A673 (cell line): ENCODE measurements around the gene LMO2. TPM values are rescaled to one million over a fixed set of nuclear protein-coding genes. Genes with fewer than 3 reads are reported as not detected.

Experiments used
- BruUV-seq: library from RNA; stranded (reverse); fragments of 400-500 nt; replicated peaks from 2 replicates; lab custom pipeline; 2021; lab: Mats Ljungman, UMichigan
- CTCF ChIA-PET: fragments of 300-600 bp; sonication (Branson Sonifier 250); formaldehyde crosslinking; loops from one replicate; lab custom pipeline; 2022; ENCODE audit warnings: antibody characterized with exemption; lab: Charles Lee
- POLR2A ChIA-PET: fragments of 300-600 bp; sonication (Branson Sonifier 250); formaldehyde crosslinking; loops from one replicate; lab custom pipeline; 2022; ENCODE audit warnings: antibody characterized with exemption; ENCODE audit not compliant: low non-redundant PET; lab: Charles Lee
- DNase-seq: peaks from one replicate; pipeline ENCODE4 v3.0.0-alpha.2; 2015; ENCODE audit warnings: low spot score
- H3K27ac ChIP-seq: fragments of 200-600 bp; sonication (generic); 2 replicates; pipeline ENCODE4 v1.5.1; 2016; ENCODE audit warnings: mixed run types, low read depth, mild to moderate bottlenecking, mixed read lengths, antibody characterized with exemption, low read length; ENCODE audit not compliant: poor library complexity, severe bottlenecking
- H3K27me3 ChIP-seq: fragments of 200-600 bp; sonication (generic); replicated peaks from 2 replicates; pipeline ENCODE4 v1.6.1; 2017; ENCODE audit warnings: mixed run types, low read depth, mild to moderate bottlenecking, mixed read lengths, antibody characterized with exemption, low read length; ENCODE audit not compliant: insufficient read depth, poor library complexity
- H3K36me3 ChIP-seq: fragments of 200-600 bp; sonication (generic); 2 replicates; pipeline ENCODE4 v1.6.1; 2016; ENCODE audit warnings: mixed run types, mild to moderate bottlenecking, mixed read lengths, antibody characterized with exemption, low read length; ENCODE audit not compliant: insufficient read depth, poor library complexity, severe bottlenecking
- H3K4me1 ChIP-seq: fragments of 200-600 bp; sonication (generic); 2 replicates; pipeline ENCODE4 v1.6.1; 2017; ENCODE audit warnings: mixed run types, mild to moderate bottlenecking, mixed read lengths, antibody characterized with exemption, low read length; ENCODE audit not compliant: insufficient read depth, poor library complexity, severe bottlenecking
- H3K4me3 ChIP-seq: fragments of 200-600 bp; sonication (generic); 2 replicates; pipeline ENCODE4 v1.5.1; 2016; ENCODE audit warnings: low read depth, mixed run types, mild to moderate bottlenecking, mixed read lengths, low read length; ENCODE audit not compliant: poor library complexity, severe bottlenecking
- H3K9me3 ChIP-seq: fragments of 200-600 bp; sonication (generic); 2 replicates; pipeline ENCODE4 v1.6.1; 2016; ENCODE audit warnings: mixed run types, low read depth, mild to moderate bottlenecking, mixed read lengths, antibody characterized with exemption, low read length; ENCODE audit not compliant: poor library complexity, severe bottlenecking
- CTCF ChIP-seq: fragments of 300-800, 200-600 bp; sonication (generic); conservative IDR thresholded peaks from 2 replicates; pipeline ENCODE4 v1.5.1; 2017; ENCODE audit warnings: low read depth, mild to moderate bottlenecking, antibody characterized with exemption, low read length, moderate library complexity, mixed read lengths
- EZH2 ChIP-seq: fragments of 200-600 bp; sonication (generic); IDR thresholded peaks from 2 replicates; pipeline ENCODE4 v1.6.1; 2017; ENCODE audit warnings: borderline replicate concordance, low read depth, mild to moderate bottlenecking, mixed read lengths, antibody characterized with exemption, low read length; ENCODE audit not compliant: poor library complexity, severe bottlenecking
- intact Hi-C: fragments of 100-400 bp; cut with micrococcal nuclease; formaldehyde crosslinking; loops from one replicate; pipeline ENCODE4 v1.10.0; 2022; ENCODE audit not compliant: unreplicated experiment
- total RNA-seq: library from RNA; stranded (reverse); gene quantifications from 2 replicates; pipeline ENCODE4 v1.2.3, GENCODE V29; 2021

LMO2 gene
- total RNA-seq, 1 experiment from 2014 or later = 39.0 TPM

GRCh38 chr11:33926671-33927552 lies 35.0 kb upstream of the LMO2 start:
- no TSS peak for BruUV-seq
- H3K27ac ChIP-seq = no peak overlapping the region
- no peaks in the 10 kb centered on the region for H3K27me3 ChIP-seq
- POLR2A ChIA-PET = no interaction called here
- no peaks in the 10 kb centered on the region for H3K36me3 ChIP-seq
- peaks cover 3% of the 10 kb centered on the region for H3K9me3 ChIP-seq
- intact Hi-C loops = no loop called here
- no peak for DNase-seq
- peaks cover 37% of the 10 kb centered on the region for H3K4me1 ChIP-seq
- CTCF ChIA-PET = no interaction called here
- no peak overlapping the region for H3K4me3 ChIP-seq
- TF ChIP-seq EZH2 (no peak), CTCF (no peak)

GRCh38 chr11:33924341-33924740 lies 32.5 kb upstream of the LMO2 start:
- H3K4me1 ChIP-seq = peaks cover 23% of the 10 kb centered on the region
- DNase-seq = no peak
- CTCF ChIA-PET = no interaction called here
- no peak overlapping the region for H3K27ac ChIP-seq
- TF ChIP-seq CTCF = no peak
- no peak for TF ChIP-seq EZH2
- no peaks in the 10 kb centered on the region for H3K9me3 ChIP-seq
- H3K27me3 ChIP-seq = no peaks in the 10 kb centered on the region
- intact Hi-C loops = no loop called here
- no peak overlapping the region for H3K4me3 ChIP-seq
- no peaks in the 10 kb centered on the region for H3K36me3 ChIP-seq
- POLR2A ChIA-PET = no interaction called here
- BruUV-seq = no TSS peak

- Histone ChIP-seq H3K4me1 (peaks cover 20% of the 10 kb centered on the region), H3K27me3 (no peaks in the 10 kb centered on the region), H3K4me3 (no peak overlapping the region), H3K9me3 (no peaks in the 10 kb centered on the region), H3K27ac (no peak overlapping the region), H3K36me3 (no peaks in the 10 kb centered on the region)
- intact Hi-C loops = no loop called here
- CTCF ChIA-PET = no interaction called here
- DNase-seq = no peak
- BruUV-seq = no TSS peak
- no peak for TF ChIP-seq CTCF
- no peak for TF ChIP-seq EZH2
- POLR2A ChIA-PET = no interaction called here
Measured at GRCh38 chr11:33923626-33924025, 31.8 kb upstream of the LMO2 start.
